Measurements from ENCODE around the gene ANKS1B.

The ANKS1B gene

DNA sequence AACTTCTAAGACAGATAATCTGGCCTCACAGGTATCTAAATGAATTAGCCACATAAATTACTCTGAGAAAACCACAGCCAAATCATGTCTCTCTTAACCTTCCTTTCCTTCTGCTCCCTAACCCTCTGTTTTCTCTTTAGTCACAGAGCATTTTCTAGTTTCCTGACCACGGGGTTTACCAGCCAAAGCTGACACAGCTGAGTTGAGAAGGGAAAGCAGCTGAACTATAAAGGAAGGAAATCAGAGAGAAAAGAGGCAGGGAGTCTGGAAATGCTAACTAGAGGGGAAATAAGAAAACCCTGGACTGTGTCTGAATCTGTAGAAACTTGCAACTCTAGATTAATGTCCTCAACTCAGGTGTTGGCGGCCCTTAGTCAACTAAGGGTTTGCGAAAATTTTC, 24.4 kb downstream of the ANKS1B start:
- DNase-seq (ENCODE audit: low spot score) = no peak

DNA sequence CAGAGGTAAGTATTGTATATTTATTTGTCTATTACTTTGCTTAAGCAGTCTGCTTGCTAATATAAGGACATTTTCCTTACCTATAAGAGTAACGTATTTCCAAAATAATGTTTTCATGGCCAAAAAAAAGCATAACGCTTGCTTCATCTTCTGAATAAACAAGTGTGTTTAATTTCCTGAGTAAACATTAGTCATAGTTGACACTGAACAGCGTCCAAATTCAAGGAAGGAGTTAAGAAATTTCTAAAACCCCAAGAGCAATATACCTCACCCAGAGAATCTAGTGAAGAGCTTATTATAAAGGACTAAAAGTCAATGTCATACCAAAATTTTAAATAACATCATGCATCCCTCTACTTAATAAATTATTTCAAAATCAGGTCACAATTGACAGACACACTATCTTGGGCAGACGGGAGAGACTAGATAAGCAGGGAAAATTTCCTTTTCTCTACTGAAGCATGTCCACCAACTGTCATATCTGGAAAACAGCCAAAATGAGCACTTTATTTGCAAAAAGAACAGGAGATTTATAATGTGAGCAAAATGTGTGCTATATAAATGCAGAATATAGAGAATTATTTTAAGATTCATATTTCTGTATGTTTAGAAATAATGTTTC, 25.1 kb downstream of the ANKS1B start:
- DNase-seq (ENCODE audit: low spot score) = peak; percentile 29

DNA sequence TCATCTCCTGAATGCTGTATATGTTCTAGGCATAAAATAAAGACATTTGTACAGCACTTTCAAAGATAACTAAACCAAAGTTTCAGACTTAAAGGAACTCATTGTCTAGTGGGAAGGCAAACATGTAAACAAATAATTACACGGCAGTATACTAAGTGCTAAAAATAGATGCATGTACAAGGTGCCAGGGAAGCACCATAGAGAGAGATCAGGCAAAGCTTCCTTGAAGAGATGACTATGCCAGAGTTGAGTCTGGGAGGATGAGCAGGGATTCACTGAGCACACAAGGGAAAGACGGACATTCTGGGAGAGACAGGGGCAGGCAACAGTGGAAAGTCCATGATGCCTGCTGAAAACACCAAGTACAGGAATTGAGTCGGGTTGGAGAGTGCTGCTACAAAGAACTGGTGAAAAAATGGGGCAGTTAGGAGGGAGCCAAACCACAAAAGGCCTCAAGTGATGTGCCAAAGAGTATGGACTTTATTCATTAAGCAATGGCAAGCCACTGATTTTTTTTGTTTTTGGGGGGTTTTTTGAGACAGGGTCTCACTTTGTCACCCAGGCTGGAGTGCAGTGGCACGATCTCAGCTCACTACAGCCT, 26.8 kb downstream of the ANKS1B start:
- DNase-seq (ENCODE audit: low spot score) = no peak

DNA sequence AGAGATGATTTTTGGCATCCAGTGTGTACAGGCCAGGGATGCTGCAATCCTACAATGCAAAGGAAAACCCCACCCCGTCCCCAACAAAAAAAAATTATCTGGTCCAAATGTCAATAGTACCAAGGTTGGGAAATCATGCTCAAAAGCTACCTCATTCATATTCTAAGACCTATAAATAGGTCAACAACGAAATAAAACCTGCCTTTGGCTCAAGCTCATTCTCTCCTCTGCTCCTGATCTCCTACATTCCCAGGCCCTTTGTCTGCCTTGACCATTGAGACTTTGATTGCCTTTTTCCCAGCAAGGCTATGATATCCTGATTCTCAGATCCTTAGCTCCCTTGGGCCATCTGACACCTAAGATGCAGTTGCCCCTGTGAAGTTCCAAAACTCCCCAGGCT, 30.0 kb downstream of the ANKS1B start:
- DNase-seq (ENCODE audit: low spot score) = no peak

DNA sequence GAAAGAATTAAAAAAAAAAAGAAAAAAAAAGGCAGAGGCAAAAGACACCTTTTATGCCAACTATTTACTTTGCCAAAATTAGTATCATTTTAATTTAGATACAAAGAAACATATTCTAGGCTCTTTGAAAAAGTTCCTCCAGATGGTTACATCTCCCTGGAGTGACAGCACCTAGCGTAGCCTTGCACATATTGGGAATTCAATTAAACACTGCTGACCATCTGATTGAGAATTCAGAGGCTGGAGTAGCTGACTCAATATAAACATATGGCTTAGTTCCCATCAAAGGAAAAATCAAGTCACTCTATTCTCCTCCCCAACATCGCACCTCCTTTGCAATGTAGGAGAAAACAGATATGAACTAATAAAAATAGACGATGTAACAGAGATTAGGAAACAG, 36.4 kb downstream of the ANKS1B start:
- DNase-seq (ENCODE audit: low spot score) = no peak

DNA sequence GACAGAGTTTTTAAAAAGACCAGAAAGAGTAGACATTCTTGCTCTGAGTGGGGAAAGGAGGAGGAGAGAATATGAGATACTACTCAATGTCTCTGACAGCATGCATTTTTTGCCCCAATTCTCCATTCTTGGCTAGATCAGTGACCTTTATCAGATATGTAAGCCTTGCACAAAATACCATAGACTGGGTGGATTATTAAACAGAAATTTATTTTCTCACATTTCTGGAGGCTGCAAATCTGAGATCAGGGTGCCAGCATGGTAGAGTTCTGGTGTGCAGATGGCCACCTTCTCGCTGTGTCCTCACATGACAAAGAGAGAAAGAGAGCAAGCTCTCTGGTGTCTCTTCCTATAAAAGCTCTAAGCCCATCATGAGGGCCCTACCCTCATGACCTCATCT, 38.6 kb downstream of the ANKS1B start:
- no peak for DNase-seq (ENCODE audit: low spot score)

DNA sequence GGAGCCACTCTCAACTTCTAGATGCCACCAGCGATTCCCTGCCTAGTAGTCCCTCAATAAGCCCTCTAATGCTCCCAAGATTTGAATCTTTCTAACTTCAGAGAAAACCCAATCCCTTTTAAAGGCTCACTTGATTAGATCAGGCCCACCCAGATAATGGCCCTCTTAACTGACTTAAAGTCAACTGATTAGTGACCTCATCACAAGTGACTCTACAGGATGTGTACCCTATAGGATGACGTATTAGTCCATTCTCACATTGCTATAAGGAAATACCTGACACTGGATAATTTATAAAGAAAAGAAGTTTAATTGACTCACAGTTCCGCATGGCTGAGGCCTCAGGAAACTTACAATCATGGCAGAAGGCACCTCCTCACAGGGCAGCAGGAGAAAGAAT, 49.1 kb downstream of the ANKS1B start:
- DNase-seq (ENCODE audit: low spot score) = no peak

DNA sequence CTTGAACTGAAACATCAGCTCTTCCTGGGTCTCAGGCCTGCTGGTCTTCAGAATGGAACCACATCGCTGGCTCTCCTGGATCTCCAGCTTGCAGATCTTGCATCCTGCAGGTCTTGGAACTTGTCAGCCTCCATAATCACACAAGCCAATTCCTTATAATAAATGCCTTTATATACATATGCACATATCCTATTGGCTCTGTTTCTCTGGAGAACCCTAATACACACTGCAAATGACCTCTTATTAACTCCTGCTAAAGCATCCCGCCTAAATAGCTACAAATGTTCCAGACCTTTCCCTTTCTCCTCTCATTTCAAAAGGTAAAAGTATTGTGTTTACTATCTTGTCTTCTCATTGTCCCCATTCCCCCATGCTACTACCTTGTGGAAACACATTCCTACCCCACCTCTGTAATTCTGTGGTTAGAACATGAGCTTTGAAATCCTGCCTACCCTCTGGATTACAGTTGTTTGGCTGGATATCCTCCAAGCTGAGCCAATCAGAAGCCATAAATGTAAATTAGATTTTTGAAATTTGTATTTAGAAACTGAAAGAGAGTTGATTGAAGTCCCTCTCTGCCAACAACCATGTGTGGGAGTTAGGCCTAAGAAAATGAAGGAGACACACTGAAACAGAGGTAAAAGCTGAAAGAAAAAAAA, 58.1 kb downstream of the ANKS1B start:
- DNase-seq (ENCODE audit: low spot score) = no peak

DNA sequence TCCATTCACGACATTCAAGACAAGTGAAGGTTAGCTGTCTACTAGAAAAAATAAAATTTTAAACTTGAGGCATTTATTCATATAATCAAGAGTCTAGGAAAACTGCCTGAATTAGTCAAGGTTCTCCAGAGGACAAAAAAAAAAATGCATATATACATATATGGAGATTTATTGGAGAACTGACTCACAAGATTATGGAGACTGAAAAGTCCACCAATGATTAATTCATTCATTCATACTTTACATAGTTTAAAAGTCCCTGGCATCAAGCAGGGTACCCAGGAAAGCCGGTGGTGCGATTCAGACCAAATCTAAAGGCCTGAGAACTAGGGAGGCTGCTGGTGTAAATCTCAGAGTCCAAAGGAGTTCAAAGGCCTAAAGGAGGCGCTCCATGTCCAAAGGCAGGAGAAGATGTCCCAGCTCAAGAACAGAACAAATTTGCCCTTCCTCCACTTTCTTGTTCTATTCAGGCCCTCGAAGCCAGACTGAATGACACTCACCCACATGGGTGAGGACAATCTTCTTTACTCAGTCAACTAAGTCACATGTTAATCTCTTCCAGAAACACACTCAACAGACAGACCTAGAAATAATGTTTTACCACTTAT, 64.3 kb downstream of the ANKS1B start:
- no peak for DNase-seq (ENCODE audit: low spot score)

DNA sequence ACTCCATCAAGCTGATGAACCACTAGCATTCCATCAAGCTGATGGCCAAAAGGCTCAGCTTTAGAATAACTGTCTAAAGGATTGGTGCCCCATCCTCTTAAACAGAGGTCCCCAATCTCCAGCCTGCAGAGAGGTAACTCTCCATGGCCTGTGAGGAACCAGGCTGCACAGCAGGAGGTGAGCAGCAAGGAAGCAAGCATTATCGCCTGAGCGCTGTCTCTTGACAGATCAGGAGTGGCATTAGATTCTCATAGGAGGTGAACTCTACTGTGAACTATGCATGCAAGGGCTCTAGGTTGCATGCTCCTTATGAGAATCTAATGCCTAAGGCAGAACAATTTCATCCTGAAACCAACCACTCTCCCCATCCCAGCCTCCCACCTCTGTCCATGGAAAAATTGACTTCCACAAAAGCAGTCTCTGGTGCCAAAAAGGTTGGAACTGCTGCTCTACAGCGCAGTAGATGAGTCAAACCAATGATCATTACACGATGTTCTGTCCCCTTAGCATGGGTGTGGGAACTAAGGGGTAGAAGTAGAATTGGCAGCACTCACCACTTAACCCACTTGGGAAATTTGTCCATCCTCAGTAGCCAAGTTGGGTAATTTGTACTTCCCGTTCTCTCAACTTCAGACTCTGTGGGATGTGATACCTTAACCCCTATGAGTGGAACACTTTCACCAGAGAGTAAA, 66.9 kb downstream of the ANKS1B start:
- no peak for DNase-seq (ENCODE audit: low spot score)

DNA sequence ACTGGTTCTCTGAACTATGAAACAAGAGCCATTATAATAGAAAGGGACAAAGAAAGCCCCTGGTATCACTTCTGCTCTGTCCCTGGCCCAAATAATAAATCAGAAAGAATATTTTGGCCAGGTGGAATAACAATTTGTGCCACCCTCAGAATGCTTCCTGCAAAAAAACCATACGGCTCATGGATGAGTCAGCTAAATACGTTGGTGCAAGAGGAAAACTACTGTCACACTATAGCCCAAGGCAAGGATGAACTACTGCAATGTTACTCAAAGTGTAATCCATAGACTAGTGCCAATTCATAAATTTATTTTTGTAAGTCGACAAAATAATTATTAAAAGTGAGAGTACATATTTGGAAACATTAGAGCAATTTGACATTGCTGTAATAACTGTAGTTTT, 68.2 kb downstream of the ANKS1B start:
- DNase-seq (ENCODE audit: low spot score) = no peak

DNA sequence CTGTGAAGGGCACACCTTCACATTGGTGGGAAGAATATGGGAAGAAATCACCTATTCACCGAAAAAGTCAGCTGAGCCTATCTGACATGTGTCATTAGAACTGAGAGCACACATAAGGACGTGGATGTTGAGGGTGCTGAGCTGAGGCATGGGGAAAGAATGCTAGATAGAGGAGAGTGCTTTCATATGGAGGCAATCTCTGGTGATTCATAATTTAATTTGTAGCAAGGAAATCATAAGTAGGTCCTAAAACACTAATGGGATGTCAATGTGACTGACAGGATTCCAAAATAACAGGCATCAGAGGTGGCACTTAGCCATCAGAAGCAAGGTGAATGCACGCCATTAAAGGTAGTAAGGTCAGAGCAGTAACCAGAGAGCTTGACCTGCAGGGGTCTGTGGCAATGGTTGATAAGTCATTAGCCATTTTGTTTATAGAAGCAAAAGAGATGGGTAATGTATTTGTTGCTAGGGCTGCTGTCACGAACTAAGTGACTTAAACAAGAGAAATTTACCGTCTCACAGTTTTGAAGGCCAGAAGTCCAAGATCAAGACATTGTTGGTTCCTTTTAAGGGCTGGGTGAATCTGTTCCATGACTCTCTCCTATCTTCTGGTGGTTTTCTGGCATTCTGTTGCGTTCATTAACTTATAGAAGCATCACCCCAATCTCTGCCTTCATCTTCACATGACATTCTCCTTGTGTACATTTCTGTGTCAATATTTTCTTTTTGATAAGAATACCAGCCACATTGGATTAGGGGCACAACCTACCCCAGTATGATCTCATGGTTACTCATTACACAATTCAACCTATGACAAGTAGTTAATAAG, 69.3 kb downstream of the ANKS1B start:
- peak; percentile 18 for DNase-seq (ENCODE audit: low spot score)

DNA sequence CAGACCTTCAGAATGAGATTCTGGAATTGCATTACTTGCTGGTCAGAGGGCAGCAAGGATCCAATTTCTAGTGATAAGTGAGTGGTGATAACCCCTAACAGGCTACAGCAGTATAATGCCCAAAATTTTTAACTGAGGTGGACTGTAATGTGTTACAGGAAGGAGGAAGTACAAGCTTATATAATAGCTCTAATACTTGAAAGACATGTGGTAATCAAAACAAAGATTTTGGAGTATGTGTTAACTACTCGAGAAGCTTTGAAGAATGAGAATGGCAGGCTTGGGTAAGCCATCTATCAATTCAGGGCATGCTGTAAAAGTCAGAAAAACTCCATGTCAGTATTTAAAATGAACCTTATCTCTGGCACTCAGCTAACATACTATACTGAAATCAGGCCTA, 70.5 kb downstream of the ANKS1B start:
- DNase-seq (ENCODE audit: low spot score) = no peak

DNA sequence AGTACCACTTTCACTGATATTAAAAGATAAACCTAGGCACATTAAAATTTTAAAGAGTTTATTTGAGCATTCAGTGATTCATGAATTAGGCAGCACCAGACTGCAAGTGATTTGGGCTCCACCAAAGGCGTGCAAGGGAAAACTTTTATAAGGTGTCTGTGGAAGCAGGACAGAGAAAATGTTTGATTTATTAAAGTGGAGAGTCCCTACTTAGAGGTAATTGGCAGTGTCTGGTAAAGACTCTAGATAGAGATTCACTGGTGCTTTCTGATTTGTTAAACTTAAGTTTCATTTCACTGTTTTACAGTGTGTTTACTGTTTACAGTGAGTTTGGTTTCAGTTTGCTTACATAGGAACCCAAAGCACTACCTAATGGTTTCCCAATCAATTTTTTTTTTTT, 72.8 kb downstream of the ANKS1B start:
- peak; percentile 11 for DNase-seq (ENCODE audit: low spot score)

DNA sequence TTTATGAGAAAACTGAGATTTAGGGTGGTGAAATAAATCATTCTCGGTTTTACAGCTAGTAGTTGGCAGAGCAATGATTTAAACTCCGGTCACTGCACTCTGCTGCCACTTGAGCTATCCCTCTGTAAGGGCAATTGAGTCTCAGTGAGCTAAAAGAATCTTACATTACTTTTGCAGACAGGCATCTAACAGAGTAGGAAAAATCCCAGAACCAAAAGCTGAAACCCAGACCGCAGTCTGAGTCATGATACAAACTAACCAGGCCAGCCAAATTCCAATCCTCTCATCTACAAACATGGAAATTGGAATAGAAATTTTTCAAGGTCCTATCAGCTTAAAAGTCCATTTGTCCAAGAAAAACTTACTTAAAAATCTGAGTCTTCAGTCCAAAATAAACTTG, 73.7 kb downstream of the ANKS1B start:
- DNase-seq (ENCODE audit: low spot score) = peak; percentile 89

DNA sequence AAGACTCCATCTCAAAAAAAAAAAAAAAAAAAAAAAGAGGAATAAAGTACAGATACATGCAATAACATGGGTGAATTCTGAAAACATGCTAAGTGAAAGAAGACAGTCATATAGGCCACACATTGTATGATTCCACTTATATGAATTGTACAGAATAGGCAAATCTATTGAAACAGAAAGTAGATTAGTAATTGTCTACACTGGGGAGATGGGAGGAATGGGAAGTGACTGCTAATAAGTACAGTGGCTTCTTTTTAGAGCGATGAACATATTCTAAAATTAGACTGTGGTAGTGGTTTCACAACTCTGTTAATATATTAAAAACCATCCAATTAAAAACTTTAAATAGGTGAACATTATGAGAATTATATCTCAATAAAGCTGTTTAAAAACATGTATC, 74.4 kb downstream of the ANKS1B start:
- no peak for DNase-seq (ENCODE audit: low spot score)

DNA sequence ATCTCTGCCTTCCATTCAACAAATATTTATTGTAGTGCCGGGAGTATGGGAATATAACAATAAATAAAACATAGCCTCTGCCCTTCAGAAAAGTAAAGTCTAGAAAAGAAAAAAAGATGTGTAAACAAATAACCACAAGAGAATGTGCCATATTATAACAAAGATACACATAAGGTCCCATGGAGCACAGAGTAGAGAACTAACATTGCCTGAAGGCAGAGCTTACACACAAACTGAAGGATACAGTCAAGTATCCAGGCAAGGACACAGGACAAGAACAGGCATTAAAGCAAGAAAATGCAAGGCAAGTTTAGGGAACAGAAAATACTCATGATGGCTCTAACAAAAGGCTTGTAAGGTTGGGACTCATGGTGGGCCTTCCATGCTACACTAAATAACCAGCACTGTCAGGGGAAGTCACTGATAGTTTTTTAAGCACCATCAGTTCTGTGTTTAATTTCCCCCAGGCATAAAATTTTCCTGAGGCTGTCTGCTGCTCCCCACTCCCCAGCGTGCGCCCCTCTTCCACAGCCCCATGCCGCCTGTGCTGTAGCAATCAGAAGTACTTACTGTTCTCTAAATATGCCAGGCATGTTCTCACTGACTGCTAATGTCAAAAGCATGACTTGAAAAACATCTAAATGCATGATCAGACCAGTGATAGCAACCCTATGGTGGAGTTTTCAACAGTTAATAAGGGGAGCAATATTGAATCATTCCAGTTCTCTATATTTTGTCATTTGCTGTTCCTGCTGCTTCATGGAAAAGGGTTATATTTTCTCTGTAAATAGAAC, 77.8 kb downstream of the ANKS1B start:
- DNase-seq (ENCODE audit: low spot score) = no peak

DNA sequence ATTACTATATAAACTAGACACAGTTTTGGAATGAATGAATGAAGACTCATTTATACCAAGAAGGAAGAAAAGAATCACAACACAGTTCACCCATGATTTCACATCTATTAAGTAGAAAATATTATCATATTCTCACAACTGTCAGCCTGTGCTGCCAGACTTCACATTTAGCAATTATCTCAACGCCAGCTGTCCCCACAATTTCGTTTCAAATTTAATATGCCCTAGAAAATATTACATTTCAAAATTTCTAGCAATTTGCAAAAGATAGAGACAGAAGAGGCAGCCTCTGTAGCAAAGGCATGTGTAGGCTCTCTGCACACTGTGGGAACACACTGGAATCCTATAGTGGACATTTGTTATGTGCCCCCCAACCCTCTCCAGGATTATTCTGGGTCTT, 83.6 kb downstream of the ANKS1B start:
- DNase-seq (ENCODE audit: low spot score) = no peak

DNA sequence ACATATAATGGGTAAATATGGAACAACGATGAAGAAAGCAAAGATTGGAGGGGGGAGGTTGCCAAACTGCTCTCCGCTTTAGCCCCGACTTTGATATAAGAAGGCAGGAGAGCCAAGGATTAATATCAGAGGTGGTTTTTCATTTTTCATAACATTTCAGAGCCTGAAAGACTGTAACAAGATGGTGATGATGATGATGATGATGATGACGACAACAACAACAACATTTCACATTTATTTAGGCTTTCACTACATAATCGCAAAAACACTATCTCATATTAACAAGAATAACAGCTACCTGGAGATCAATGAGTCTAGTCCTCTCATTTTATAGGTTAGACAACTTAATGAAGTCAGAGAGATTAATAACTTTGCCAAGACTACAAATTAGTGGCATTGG, 86.1 kb downstream of the ANKS1B start:
- DNase-seq (ENCODE audit: low spot score) = no peak

DNA sequence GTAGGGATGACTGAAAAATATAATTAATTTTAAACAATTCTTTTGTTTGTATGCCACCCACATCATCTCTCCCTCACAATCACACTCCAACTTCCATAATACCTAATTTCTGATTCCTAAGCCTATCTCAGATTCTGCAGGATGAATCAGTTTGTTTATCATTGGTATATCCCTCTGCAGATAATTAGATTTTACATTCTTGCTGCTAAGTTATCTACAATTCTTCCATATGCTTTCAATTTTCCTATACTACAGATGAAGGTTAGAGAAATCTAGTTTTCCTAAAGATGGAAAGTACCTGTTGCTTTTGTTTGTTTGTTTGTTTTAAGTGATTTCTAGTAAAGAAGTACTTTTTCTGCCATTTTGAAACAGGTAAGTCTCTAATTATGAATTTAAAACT, 105.3 kb downstream of the ANKS1B start:
- DNase-seq (ENCODE audit: low spot score) = no peak

DNA sequence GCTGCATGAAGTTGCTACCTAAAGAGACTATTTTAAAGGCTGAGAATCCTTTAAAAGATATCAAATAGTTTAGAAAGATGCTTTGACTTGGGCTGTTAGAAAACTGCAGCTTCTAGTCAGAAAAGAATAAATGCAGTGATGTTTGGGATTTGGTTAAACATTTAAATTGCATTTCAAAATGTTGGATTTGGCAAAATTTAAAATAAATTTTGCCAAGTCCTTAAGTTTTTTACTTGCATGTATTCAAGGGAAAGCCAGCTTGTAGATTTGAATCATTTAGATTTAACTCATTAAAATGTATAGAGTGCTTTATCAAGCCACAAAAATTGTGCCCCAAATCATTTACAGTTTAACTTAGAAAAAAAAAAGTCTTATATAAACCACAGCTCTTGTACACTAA, 109.7 kb downstream of the ANKS1B start:
- DNase-seq (ENCODE audit: low spot score) = no peak
